Endothelial cell of umbilical vein (primary cell): Measurements from ENCODE around the gene ZNF804A. TPM values are rescaled to one million over a fixed set of nuclear protein-coding genes. Genes with fewer than 3 reads are reported as not detected.

Source experiments
- BruUV-seq: library from RNA; stranded (reverse); fragments of 400-500 nt; replicated peaks from 2 replicates; lab custom pipeline; 2021; lab: Mats Ljungman, UMichigan
- CTCF ChIA-PET: fragments of 300-600, 350-600 bp; sonication (Branson Sonifier 250); formaldehyde crosslinking; loops from one replicate; lab custom pipeline; 2021; ENCODE audit warnings: antibody characterized with exemption, inconsistent platforms; lab: Charles Lee
- POLR2A ChIA-PET: fragments of 300-600, 350-600 bp; sonication (Branson Sonifier 250); formaldehyde crosslinking; loops from one replicate; lab custom pipeline; 2021; ENCODE audit warnings: antibody characterized with exemption, inconsistent platforms; lab: Charles Lee
- DNase-seq: peaks from one replicate; pipeline ENCODE4 v3.0.0-alpha.2; 2011; ENCODE audit warnings: low read depth, low spot score
- FAIRE-seq: peaks from 2 replicates; lab custom pipeline; 2011; peaks lifted over from hg19 to GRCh38; lab: Jason Lieb, UNC
- H2AFZ ChIP-seq: 2 replicates; pipeline ENCODE4 v1.6.0; 2012; ENCODE audit warnings: low read depth, low read length, control low read depth, inconsistent platforms
- H3K27ac ChIP-seq: 2 replicates; pipeline ENCODE4 v1.5.1; 2011; ENCODE audit warnings: low read depth, mild to moderate bottlenecking, control low read depth, low read length, moderate library complexity; ENCODE audit not compliant: insufficient read depth
- H3K27me3 ChIP-seq, 2 experiments: 2 replicates each; pipeline versions ENCODE4 v1.6.0 to v1.6.1; 2011; ENCODE audit warnings: low read length in 2 of 2, mixed read lengths in 1 of 2; ENCODE audit not compliant: control insufficient read depth in 2 of 2, insufficient read depth in 2 of 2
- H3K36me3 ChIP-seq, 2 experiments: 2 replicates in 1 of 2; 3 replicates in 1 of 2; pipeline ENCODE4 v1.5.1; 2011; ENCODE audit warnings: low read length in 2 of 2, mild to moderate bottlenecking in 1 of 2, moderate library complexity in 1 of 2; ENCODE audit not compliant: control insufficient read depth in 2 of 2, insufficient read depth in 2 of 2; ENCODE audit errors: extremely low read depth in 1 of 2
- H3K4me1 ChIP-seq: 3 replicates; pipeline ENCODE4 v1.5.1; 2011; ENCODE audit warnings: mild to moderate bottlenecking, low read length; ENCODE audit not compliant: control insufficient read depth, insufficient read depth; ENCODE audit errors: extremely low read depth
- H3K4me2 ChIP-seq: 2 replicates; pipeline ENCODE4 v1.6.1; 2011; ENCODE audit warnings: low read length, control low read depth, mixed read lengths; ENCODE audit not compliant: insufficient read depth
- H3K4me3 ChIP-seq, 3 experiments: fragments of 200-600 bp in 1 of 3; sonication (generic), shearing (Covaris generic) in 1 of 3; replicated peaks in 1 of 3; 2 replicates each; pipeline ENCODE4 v1.5.1; 2011 to 2016; ENCODE audit warnings: control low read depth in 3 of 3, low read length in 3 of 3, mild to moderate bottlenecking in 2 of 3, inconsistent platforms in 1 of 3, low read depth in 1 of 3, moderate library complexity in 1 of 3; ENCODE audit not compliant: insufficient read depth in 1 of 3
- H3K79me2 ChIP-seq: 2 replicates; pipeline ENCODE4 v1.6.0; 2012; ENCODE audit warnings: low read length, inconsistent platforms; ENCODE audit not compliant: control insufficient read depth, insufficient read depth
- H3K9ac ChIP-seq: replicated peaks from 2 replicates; pipeline ENCODE3; 2011; ENCODE audit warnings: low read length, control low read depth; ENCODE audit not compliant: insufficient read depth; ENCODE audit errors: extremely low read depth
- H3K9me1 ChIP-seq: replicated peaks from 3 replicates; pipeline ENCODE4 v1.6.0; 2011; ENCODE audit warnings: mild to moderate bottlenecking, low read length; ENCODE audit not compliant: control insufficient read depth, insufficient read depth; ENCODE audit errors: extremely low read depth
- H3K9me3 ChIP-seq: replicated peaks from 2 replicates; pipeline ENCODE4 v1.5.1; 2012; ENCODE audit warnings: low read length, inconsistent platforms; ENCODE audit not compliant: control insufficient read depth, insufficient read depth
- H4K20me1 ChIP-seq: replicated peaks from 2 replicates; pipeline ENCODE3; 2011; ENCODE audit warnings: mild to moderate bottlenecking, low read length; ENCODE audit not compliant: control insufficient read depth, insufficient read depth; ENCODE audit errors: extremely low read depth
- CTCF ChIP-seq, 2 donors: IDR thresholded peaks; 1 replicate in 1 of 2; 2 replicates in 1 of 2; pipeline ENCODE4 v1.5.1; 2011; ENCODE audit warnings: low read length in 2 of 2, mild to moderate bottlenecking in 2 of 2, moderate library complexity in 2 of 2, control low read depth in 1 of 2, inconsistent platforms in 1 of 2, low read depth in 1 of 2; ENCODE audit not compliant: insufficient read depth in 1 of 2; ENCODE audit errors: extremely low read depth in 1 of 2
- EZH2 ChIP-seq: IDR thresholded peaks from 2 replicates; pipeline ENCODE4 v1.6.1; 2012; ENCODE audit warnings: borderline replicate concordance, low read depth, mild to moderate bottlenecking, moderate library complexity, low read length, inconsistent platforms; ENCODE audit not compliant: severe bottlenecking
- FOS ChIP-seq: IDR thresholded peaks from 2 replicates; pipeline ENCODE4 v1.6.1; 2011; ENCODE audit warnings: mild to moderate bottlenecking, low read length, moderate library complexity, borderline replicate concordance; ENCODE audit not compliant: insufficient read depth
- GATA2 ChIP-seq: IDR thresholded peaks from 2 replicates; pipeline ENCODE4 v1.7.0; 2011; ENCODE audit warnings: low read depth, mild to moderate bottlenecking, moderate library complexity, mixed read lengths, low read length; ENCODE audit not compliant: insufficient read length, insufficient read depth
- JUN ChIP-seq: IDR thresholded peaks from 2 replicates; pipeline ENCODE4 v1.6.1; 2011; ENCODE audit warnings: borderline replicate concordance, low read depth; ENCODE audit not compliant: insufficient read length, insufficient read depth
- MAX ChIP-seq: IDR thresholded peaks from 2 replicates; pipeline ENCODE4 v1.6.1; 2011; ENCODE audit not compliant: insufficient read depth, insufficient read length
- MYC ChIP-seq: IDR thresholded peaks from one replicate; pipeline ENCODE4 v1.6.1; 2011; ENCODE audit warnings: mild to moderate bottlenecking, low read depth, low read length
- POLR2A ChIP-seq: IDR thresholded peaks from 2 replicates; pipeline ENCODE4 v1.6.1; 2012; ENCODE audit warnings: low read depth, mild to moderate bottlenecking, control low read depth, low read length
- POLR2AphosphoS5 ChIP-seq: IDR thresholded peaks from 2 replicates; pipeline ENCODE4 v1.6.1; 2012; ENCODE audit warnings: low read depth, mild to moderate bottlenecking, control low read depth, low read length, moderate library complexity; ENCODE audit not compliant: insufficient read depth
- dilution Hi-C: fragments of 300-500 bp; cut with MboI; formaldehyde crosslinking; loops from one replicate; pipeline ENCODE4 v1.15.0; 2019; ENCODE audit warnings: low sequenced_read_pairs; ENCODE audit not compliant: extremely low pct_ligation_motif_present
- intact Hi-C: fragments of 100-400 bp; cut with micrococcal nuclease; formaldehyde crosslinking; loops from one replicate; pipeline ENCODE4 v1.10.0; 2022
- polyA plus RNA-seq, 4 experiments: library from polyadenylated mRNA; depleted of rRNA in 3 of 4; stranded (reverse) in 3 of 4; unstranded in 1 of 4; fragments of >200 nt; gene quantifications; 2 replicates each; pipeline versions ENCODE4 v1.2.1 to v1.2.3, GENCODE V29; 2011 to 2012; ENCODE audit warnings: missing spikeins in 1 of 4
- total RNA-seq: library from RNA; stranded (reverse); gene quantifications from 2 replicates; pipeline ENCODE4 v1.2.3, GENCODE V29; 2021

ZNF804A gene
- total and polyA plus RNA-seq, 2 donors (not counting 3 experiments of a cell fraction or from before 2014, with no cell fraction given), result 0.22 TPM; not detected in 1

GRCh38 chr2:184577056-184577455, 21.3 kb upstream of the ZNF804A start:
- CTCF ChIA-PET, result no interaction called here
- dilution Hi-C loops, result no loop called here

More at GRCh38 chr2:184577056-184577455, 21.3 kb upstream of the ZNF804A start:
- H3K9ac ChIP-seq, result no peak overlapping the region
- intact Hi-C loops, result no loop called here
- H4K20me1 ChIP-seq, result no peaks in the 10 kb centered on the region
- H3K9me3 ChIP-seq, result no peaks in the 10 kb centered on the region
- TF ChIP-seq GATA2 (no peak), POLR2AphosphoS5 (no peak), CTCF (IDR thresholded peaks at IDR 0.05; ENCODE audit: extremely low read depth in 1 of 2, insufficient read depth in 1 of 2, low read depth in 1 of 2, low read length in 2 of 2) (no peak), JUN (no peak), EZH2 (no peak), FOS (no peak), MAX (no peak), MYC (no peak), POLR2A (no peak)
- no peak overlapping the region for H3K4me3 ChIP-seq
- no peaks in the 10 kb centered on the region for H3K9me1 ChIP-seq
- POLR2A ChIA-PET, result no interaction called here
- no peaks in the 10 kb centered on the region for H3K27me3 ChIP-seq
- no peak overlapping the region for H3K4me2 ChIP-seq
- H3K4me1 ChIP-seq, result no peaks in the 10 kb centered on the region
- FAIRE-seq (no peak), DNase-seq (no peak)
- no peaks in the 10 kb centered on the region for H3K79me2 ChIP-seq
- H2AFZ ChIP-seq, result no peak overlapping the region
- BruUV-seq, result no TSS peak
- H3K36me3 ChIP-seq, result no peaks in the 10 kb centered on the region
- H3K27ac ChIP-seq, result no peak overlapping the region
